NB4 (cell line): ENCODE results near the gene PAEP.

ENCODE experiments used
- DNase-seq: peaks from one replicate; pipeline ENCODE4 v3.0.0; 2010; ENCODE audit warnings: low read depth
- H3K4me3 ChIP-seq: one replicate; pipeline ENCODE4 v1.5.1; 2011; ENCODE audit warnings: mild to moderate bottlenecking, low read depth, low read length, moderate library complexity
- CTCF ChIP-seq: IDR thresholded peaks from one replicate; pipeline ENCODE4 v1.5.1; 2012; ENCODE audit warnings: low read depth, low read length
- MYC ChIP-seq: IDR thresholded peaks from 2 replicates; pipeline ENCODE4 v1.6.1; 2011; ENCODE audit warnings: low read depth, low read length
- POLR2A ChIP-seq: IDR thresholded peaks from 2 replicates; pipeline ENCODE4 v1.6.1; 2011; ENCODE audit warnings: mild to moderate bottlenecking; ENCODE audit not compliant: insufficient read length; ENCODE audit errors: extremely low read depth
- TF ChIP-seq, protein P1 (sequence below): IDR thresholded peaks from 2 replicates; pipeline ENCODE4 v1.6.1; 2011; ENCODE audit warnings: low read depth, low read length

PAEP gene

GRCh38 chr9:135584371-135584770 is 22.8 kb downstream of the PAEP start:
- no peak overlapping the region for H3K4me3 ChIP-seq
- TF ChIP-seq CTCF (no peak), MYC (no peak), POLR2A (no peak)
- TF ChIP-seq, protein P1, sequence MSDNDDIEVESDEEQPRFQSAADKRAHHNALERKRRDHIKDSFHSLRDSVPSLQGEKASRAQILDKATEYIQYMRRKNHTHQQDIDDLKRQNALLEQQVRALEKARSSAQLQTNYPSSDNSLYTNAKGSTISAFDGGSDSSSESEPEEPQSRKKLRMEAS, result no peak
- no peak for DNase-seq

DNA sequence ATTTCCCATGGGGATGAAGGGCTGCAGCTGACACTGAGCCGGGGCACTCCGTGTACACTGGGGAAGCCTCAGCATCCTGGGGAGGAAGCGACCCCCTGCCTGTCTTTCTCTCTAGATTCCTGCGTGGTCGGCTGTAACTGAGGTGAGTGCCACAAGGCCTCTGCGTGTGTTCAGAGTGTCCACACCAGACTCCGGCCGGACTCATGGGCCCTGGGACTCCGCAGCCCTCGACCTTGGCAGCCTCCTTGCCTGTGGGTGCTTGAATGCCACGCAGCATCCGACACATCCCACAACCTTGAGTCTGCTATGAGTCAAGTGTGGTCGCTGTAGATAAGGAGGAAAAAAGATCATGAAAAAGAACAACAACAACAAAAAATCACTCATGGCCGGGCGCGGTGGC is 23.4 kb downstream of the PAEP start:
- H3K4me3 ChIP-seq, result no peak overlapping the region
- TF ChIP-seq CTCF (no peak), MYC (no peak), POLR2A (no peak)
- TF ChIP-seq, protein P1, result no peak
- DNase-seq, result no peak

DNA sequence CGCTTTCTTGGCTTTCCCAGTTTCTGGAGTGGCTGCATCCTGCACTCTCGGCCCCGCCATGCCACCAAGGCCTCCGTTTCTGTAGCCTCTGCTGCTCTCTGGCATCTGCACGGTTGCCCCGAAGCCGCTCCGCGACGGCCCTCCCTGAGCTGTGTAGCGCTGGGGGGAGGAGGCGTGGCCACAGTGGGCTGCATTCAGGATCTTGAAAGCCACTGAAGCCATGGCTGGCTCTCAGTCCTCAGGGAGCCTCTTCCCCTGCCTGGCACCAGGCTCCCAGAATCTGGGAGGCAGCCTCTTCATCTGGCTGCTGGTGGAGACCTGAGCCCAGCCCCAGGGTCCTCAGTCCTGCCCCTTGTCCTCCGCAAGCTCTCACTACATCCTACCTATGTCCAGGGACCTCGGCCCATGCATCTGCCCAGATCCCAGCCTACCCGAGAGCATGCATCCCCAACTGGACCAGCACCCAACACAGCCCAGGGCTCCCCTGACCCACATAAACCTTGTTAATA is 25.1 kb downstream of the PAEP start:
- TF ChIP-seq CTCF (no peak), MYC (no peak), POLR2A (no peak)
- TF ChIP-seq, protein P1, result no peak
- no peak overlapping the region for H3K4me3 ChIP-seq
- DNase-seq, result no peak

DNA sequence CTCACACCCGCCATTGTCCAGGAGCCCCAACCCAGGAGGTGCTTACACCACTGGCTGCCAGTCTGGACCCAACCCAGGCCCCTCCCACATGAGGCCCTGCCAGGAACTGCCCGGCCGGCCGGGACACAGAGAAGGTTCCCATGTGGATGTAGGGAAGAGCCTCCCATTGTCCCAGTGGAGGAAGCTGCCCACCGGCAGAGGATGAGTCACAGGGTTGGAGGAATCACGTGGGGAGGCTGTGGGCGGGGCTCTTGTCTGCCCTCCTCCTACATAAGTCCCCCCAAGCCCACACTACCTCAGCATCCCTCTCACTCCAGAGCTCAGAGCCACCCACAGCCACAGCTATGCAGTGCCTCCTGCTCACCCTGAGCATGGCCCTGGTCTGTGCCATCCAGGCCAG is 26.1 kb downstream of the PAEP start:
- no peak for DNase-seq
- TF ChIP-seq, protein P1, result no peak
- TF ChIP-seq MYC, result no peak
- no peak for TF ChIP-seq POLR2A
- TF ChIP-seq CTCF, result no peak
- no peak overlapping the region for H3K4me3 ChIP-seq

- H3K4me3 ChIP-seq, result no peak overlapping the region
- TF ChIP-seq, protein P1, result no peak
- TF ChIP-seq MYC, result no peak
- no peak for TF ChIP-seq POLR2A
- no peak for TF ChIP-seq CTCF
- no peak for DNase-seq
Observed at GRCh38 chr9:135588371-135588770, 26.8 kb downstream of the PAEP start.

DNA sequence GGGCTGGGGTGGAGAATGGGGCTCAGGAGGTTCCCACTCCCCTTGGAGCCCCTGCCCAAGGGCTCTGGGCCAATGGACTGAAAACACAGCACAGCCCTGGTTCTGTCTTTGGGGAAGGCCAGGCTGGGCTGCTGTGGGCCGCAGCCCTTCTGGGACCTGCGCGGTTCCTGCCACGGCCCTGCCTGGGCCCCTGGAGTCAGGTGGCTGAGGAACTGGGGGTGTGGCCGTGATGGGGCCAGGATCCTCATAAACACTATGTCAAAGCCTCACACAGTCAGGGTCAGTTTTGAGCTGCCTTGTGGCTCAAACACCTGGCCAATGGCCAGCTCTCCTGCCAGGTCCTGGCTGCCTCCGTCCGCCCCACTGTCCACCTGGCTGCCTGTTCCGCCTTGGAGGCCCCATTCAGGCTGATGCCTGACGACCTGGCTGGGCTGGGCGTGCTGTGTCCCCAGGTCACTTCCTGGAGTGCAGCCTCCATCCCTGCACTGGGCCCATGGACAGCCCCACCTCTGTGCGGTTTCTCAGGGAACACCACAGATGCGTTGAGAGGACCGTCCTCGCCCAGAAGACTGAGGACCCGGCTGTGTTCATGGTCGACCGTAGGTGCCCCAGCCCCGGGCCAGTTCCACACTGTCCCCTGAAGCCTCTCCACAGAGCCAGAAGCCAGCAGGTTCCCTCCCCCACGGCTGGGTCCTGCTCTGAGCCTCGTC is 27.5 kb downstream of the PAEP start:
- DNase-seq, result no peak

More for the DNA sequence above, 27.5 kb downstream of the PAEP start:
- TF ChIP-seq MYC, result no peak
- TF ChIP-seq CTCF, result no peak
- TF ChIP-seq, protein P1, result no peak
- no peak for TF ChIP-seq POLR2A
- no peak overlapping the region for H3K4me3 ChIP-seq
